ENCODE measurements around the gene CORIN. TPM values are rescaled to one million over a fixed set of nuclear protein-coding genes. Genes with fewer than 3 reads are reported as not detected.

Gene CORIN
- total and polyA plus RNA-seq, 7 donors: under 0.01 to 2.5 (median 0.34) TPM

GRCh38 chr4:47876310-47876709 is 38.4 kb upstream of the CORIN start:
- H3K27ac ChIP-seq: no peak overlapping the region
- H3K27me3 ChIP-seq: no peaks in the 10 kb centered on the region
- TF ChIP-seq EP300 (IDR thresholded peaks at IDR 0.05) (no peak), POLR2AphosphoS5 (IDR thresholded peaks at IDR 0.05) (no peak), POLR2A (IDR thresholded peaks at IDR 0.05) (no peak), CTCF (IDR thresholded peaks at IDR 0.05) (no peak)
- H3K4me3 ChIP-seq: no peak overlapping the region
- H3K4me1 ChIP-seq: no peaks in the 10 kb centered on the region
- H3K9me3 ChIP-seq: peaks cover 0 to 7% (median 2%) of the 10 kb centered on the region in 4 donors
- H3K36me3 ChIP-seq: peaks cover 15 to 88% (median 37%) of the 10 kb centered on the region in 4 donors
- DNase-seq: no peak
- intact Hi-C loops (cut with DNase I): no loop called here

DNA sequence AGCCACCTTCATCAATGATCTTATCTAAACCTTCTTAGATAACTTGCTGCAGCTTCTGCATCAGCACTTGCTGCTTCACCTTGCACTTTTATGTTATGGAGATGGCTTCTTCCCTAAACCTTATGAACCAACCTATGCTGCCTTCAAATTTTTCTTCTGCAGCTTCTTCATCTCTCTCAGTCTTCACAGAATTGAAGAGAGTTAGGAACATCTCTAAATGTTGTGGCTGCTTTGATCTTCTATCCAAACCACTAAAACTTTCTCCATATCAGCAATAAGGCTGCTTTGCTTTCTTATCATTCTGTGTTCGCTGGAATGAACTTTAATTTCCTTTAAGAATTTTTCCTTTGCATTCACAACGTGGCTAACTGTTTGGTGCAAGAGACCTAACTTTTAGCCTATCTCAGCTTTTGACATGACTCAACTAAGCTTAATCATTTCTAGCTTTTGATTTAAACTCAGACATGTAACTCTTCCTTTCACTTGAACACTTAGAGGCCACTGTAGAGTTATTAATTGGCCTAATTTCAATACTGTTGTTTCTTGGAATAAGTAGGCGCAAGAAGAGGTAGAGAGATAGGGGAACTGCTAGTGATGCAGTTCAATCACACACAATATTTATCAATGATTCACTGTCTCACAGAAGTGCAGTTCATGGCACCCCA is 36.1 kb upstream of the CORIN start:
- H3K27me3 ChIP-seq: no peaks in the 10 kb centered on the region
- H3K27ac ChIP-seq: no peak overlapping the region
- no peaks in the 10 kb centered on the region for H3K4me1 ChIP-seq
- TF ChIP-seq CTCF (IDR thresholded peaks at IDR 0.05): no peak
- TF ChIP-seq POLR2A (IDR thresholded peaks at IDR 0.05): no peak
- intact Hi-C loops (cut with DNase I): no loop called here
- no peak overlapping the region for H3K4me3 ChIP-seq
- peaks cover 0 to 7% (median 2%) of the 10 kb centered on the region in 4 donors for H3K9me3 ChIP-seq
- H3K36me3 ChIP-seq: peaks cover 15 to 67% (median 36%) of the 10 kb centered on the region in 4 donors
- WGBS, 2 donors: 82 to 86% methylated on average over 3 of the region's 3 CpGs
- DNase-seq: no peak

DNA sequence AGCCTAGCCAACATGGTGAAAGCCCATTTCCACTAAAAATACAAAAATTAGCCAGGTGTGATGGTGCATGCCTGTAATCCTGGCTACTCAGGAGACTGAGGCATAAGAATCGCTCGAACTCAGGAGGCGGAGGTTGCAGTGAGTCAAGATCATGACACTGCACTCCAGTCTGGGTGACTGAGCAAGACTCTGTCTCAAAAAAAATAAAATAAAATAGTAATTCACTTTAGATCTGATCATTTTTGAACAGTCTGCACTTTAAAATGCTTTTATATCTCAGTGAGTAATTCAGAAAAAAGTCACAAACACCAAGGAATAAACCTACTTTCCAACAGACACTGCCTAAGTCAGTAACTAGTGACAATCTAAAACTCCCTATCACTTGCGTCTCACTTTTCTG is 25.6 kb upstream of the CORIN start:
- no peak overlapping the region for H3K27ac ChIP-seq
- intact Hi-C loops (cut with DNase I): no loop called here
- H3K4me3 ChIP-seq: no peak overlapping the region
- peaks cover 0 to 7% (median 0%) of the 10 kb centered on the region in 4 donors for H3K4me1 ChIP-seq
- H3K9me3 ChIP-seq: no peaks in the 10 kb centered on the region
- no peak for DNase-seq
- WGBS, 2 donors: 84 to 87% methylated on average over 4 of the region's 4 CpGs
- no peak for TF ChIP-seq CTCF (IDR thresholded peaks at IDR 0.05)
- TF ChIP-seq EP300 (IDR thresholded peaks at IDR 0.05): no peak
- peaks cover 0 to 21% (median 2%) of the 10 kb centered on the region in 4 donors for H3K36me3 ChIP-seq
- no peaks in the 10 kb centered on the region for H3K27me3 ChIP-seq

GRCh38 chr4:47862297-47862696 is 24.4 kb upstream of the CORIN start:
- WGBS, 2 donors: 97 to 98% methylated on average over 3 of the region's 3 CpGs
- peaks cover 0 to 7% (median 0%) of the 10 kb centered on the region in 4 donors for H3K4me1 ChIP-seq
- intact Hi-C loops (cut with DNase I): no loop called here

More at GRCh38 chr4:47862297-47862696, 24.4 kb upstream of the CORIN start:
- H3K36me3 ChIP-seq: peaks cover 0 to 15% (median 2%) of the 10 kb centered on the region in 4 donors
- no peaks in the 10 kb centered on the region for H3K9me3 ChIP-seq
- H3K27ac ChIP-seq: no peak overlapping the region
- TF ChIP-seq CTCF (IDR thresholded peaks at IDR 0.05) (no peak), EP300 (IDR thresholded peaks at IDR 0.05) (no peak), POLR2A (IDR thresholded peaks at IDR 0.05) (no peak), POLR2AphosphoS5 (IDR thresholded peaks at IDR 0.05) (no peak)
- no peak overlapping the region for H3K4me3 ChIP-seq
- no peaks in the 10 kb centered on the region for H3K27me3 ChIP-seq
- DNase-seq: no peak
